Thyroid gland (tissue), 4 donors: ENCODE results near the gene SIX5. TPM values are rescaled to one million over a fixed set of nuclear protein-coding genes. Genes with fewer than 3 reads are reported as not detected.

Source experiments
- DNase-seq, 2 donors: peaks; one replicate each; pipeline ENCODE4 v3.0.0-alpha.2; 2019
- H3K27ac ChIP-seq, 3 donors: fragments of 200-600 bp; sonication (generic); 1 replicate in 2 of 3; 2 replicates in 1 of 3; pipeline ENCODE4 v1.5.1; 2016 to 2019; ENCODE audit warnings: mild to moderate bottlenecking in 1 of 3, moderate library complexity in 1 of 3
- H3K27me3 ChIP-seq: fragments of 200-600 bp; sonication (generic); one replicate; pipeline ENCODE4 v1.5.1; 2019
- H3K36me3 ChIP-seq, 2 donors: fragments of 200-600 bp; sonication (generic); one replicate each; pipeline ENCODE4 v1.5.1; 2016 to 2019
- H3K4me1 ChIP-seq, 2 donors: fragments of 200-600 bp; sonication (generic); one replicate each; pipeline ENCODE4 v1.5.1; 2017 to 2019
- H3K4me3 ChIP-seq, 3 donors: fragments of 200-600 bp; sonication (generic); replicated peaks in 1 of 3; 1 replicate in 2 of 3; 2 replicates in 1 of 3; pipeline ENCODE4 v1.5.1; 2016; ENCODE audit warnings: mild to moderate bottlenecking in 1 of 3
- H3K9me3 ChIP-seq: fragments of 200-600 bp; sonication (generic); one replicate; pipeline ENCODE4 v1.5.1; 2017
- POLR2A ChIP-seq, 2 donors: fragments of 450-650 bp; IDR thresholded peaks; one replicate each; pipeline ENCODE4 v1.6.1; 2017; ENCODE audit warnings: antibody characterized with exemption in 2 of 2, mild to moderate bottlenecking in 2 of 2, moderate library complexity in 1 of 2
- WGBS, 2 donors: methylation state at CpG; one replicate each; pipeline ENCODE4 v1.1.5; 2017; 5-methylcytosine and 5-hydroxymethylcytosine counted together
- intact Hi-C: fragments of 100-400 bp; cut with DNase I; formaldehyde crosslinking; loops from one replicate; pipeline ENCODE4 v1.15.1; 2023
- total RNA-seq, 4 donors: library from RNA; depleted of rRNA; stranded (reverse); fragments of >200 nt; gene quantifications; one replicate each; pipeline ENCODE4 v1.2.3, GENCODE V29; 2016
- TF ChIP-seq, protein P1 (sequence below), 6 experiments: fragments of 200-600 bp in 3 of 6; fragments of 450-650 bp in 3 of 6; sonication (generic) in 3 of 6; IDR thresholded peaks; one replicate each; pipeline ENCODE4 v1.5.1; 2016 to 2019; ENCODE audit warnings: antibody characterized with exemption in 6 of 6, mild to moderate bottlenecking in 2 of 6, inconsistent platforms in 1 of 6, moderate library complexity in 1 of 6

The SIX5 gene
- total RNA-seq, 4 donors from 2014 or later = 18.3 to 33.0 (median 23.3) TPM

DNA sequence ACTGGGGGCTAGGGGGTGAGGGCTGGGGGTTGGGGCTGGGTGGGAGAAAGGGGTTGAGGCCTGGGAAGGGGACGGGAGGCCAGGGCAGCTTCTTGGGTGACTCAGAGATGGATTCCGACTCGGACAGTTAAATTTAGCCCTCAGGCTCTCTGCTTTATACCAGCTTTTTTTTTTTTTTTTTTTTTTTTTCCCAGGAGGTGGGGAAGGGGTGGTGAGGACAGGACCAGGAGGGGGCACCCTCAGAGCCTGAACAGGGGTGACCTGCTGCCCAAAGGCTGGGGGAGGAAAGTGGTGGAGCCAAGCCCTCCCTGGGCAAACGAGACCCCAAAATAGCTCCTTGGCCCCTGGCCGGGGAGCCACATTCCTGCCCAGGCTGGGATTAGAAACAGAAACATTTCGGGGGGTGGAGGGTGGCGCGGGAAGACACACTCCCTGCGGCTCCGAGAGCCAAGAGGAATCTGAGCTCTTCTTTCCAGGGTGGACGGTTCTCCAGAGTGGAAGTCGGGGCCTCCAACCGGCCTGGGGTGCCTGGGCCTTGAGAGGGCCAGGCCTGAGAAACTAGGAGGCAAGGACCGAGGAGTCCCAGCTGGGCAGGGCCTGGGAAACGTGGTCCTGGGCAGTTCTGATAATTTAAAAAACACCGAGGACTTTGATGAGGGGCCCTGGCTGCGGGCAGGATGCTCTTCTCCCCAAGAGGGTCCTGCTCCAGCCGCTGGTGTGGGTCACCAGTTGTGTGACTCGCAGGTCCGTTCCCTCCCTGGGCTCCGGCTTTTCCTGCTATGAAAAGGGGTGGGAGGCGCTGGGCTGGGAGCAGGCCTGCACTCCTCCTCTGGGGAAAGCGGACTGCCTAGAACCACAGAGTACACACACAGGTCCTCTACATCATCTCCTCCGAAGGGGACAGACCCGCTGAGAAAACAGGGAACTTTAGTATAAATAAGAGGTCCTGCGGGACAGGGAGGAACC, 14.1 kb upstream of the SIX5 start:
- no peak overlapping the region for H3K4me3 ChIP-seq
- H3K4me1 ChIP-seq = peaks cover 30 to 35% of the 10 kb centered on the region in 2 donors
- peak overlapping the region; percentile 62 to 79 (median 65) for H3K27ac ChIP-seq
- no peak for DNase-seq
- H3K36me3 ChIP-seq = peaks cover 18% of the 10 kb centered on the region in 2 donors
- intact Hi-C loops = no loop called here
- H3K9me3 ChIP-seq = no peaks in the 10 kb centered on the region
- TF ChIP-seq POLR2A (IDR thresholded peaks at IDR 0.05) = no peak
- TF ChIP-seq, protein P1, sequence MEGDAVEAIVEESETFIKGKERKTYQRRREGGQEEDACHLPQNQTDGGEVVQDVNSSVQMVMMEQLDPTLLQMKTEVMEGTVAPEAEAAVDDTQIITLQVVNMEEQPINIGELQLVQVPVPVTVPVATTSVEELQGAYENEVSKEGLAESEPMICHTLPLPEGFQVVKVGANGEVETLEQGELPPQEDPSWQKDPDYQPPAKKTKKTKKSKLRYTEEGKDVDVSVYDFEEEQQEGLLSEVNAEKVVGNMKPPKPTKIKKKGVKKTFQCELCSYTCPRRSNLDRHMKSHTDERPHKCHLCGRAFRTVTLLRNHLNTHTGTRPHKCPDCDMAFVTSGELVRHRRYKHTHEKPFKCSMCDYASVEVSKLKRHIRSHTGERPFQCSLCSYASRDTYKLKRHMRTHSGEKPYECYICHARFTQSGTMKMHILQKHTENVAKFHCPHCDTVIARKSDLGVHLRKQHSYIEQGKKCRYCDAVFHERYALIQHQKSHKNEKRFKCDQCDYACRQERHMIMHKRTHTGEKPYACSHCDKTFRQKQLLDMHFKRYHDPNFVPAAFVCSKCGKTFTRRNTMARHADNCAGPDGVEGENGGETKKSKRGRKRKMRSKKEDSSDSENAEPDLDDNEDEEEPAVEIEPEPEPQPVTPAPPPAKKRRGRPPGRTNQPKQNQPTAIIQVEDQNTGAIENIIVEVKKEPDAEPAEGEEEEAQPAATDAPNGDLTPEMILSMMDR (IDR thresholded peaks at IDR 0.05) = no peak
- WGBS, 2 donors = 68 to 69% methylated on average over 17 to 26 of the region's 26 CpGs
- no peaks in the 10 kb centered on the region for H3K27me3 ChIP-seq

DNA sequence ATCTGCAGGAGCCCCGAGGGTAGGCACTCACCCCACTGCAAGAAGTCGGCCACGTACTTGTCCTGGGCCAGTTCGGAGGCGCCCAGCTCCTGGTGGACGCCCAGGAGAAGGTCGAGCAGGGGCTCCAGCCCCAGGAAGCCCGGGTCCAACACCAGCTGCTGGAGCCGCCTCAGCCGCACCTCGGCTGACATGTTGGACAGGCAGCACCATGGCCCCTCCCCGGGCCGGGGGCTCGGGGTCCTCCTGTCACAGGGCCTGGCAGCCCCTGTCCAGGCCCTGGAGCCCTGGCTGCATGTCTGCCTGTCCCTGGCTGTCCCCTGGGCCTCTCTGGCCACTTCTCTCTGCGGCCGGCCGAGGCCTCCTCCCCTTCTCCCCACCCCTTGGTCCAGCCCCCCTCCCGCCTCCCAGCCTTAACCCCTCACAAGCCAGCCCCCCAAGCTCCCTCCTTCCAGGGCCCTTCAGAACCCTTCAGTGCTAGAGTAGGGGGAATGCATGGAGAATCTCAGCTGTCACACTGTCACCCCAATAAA, 13.2 kb upstream of the SIX5 start, which contains the start of gene DMPK:
Gene DMPK (minus strand): TSS at position 329 of the 530 bp plus-strand sequence. CDS start 138 bp downstream, at position 191.
- intact Hi-C loops = no loop called here
- WGBS, 2 donors = 0 to 3% methylated on average over 2 to 7 of the region's 18 CpGs
- DNase-seq = peak in 1 of 2 donors; percentile 35

DNA sequence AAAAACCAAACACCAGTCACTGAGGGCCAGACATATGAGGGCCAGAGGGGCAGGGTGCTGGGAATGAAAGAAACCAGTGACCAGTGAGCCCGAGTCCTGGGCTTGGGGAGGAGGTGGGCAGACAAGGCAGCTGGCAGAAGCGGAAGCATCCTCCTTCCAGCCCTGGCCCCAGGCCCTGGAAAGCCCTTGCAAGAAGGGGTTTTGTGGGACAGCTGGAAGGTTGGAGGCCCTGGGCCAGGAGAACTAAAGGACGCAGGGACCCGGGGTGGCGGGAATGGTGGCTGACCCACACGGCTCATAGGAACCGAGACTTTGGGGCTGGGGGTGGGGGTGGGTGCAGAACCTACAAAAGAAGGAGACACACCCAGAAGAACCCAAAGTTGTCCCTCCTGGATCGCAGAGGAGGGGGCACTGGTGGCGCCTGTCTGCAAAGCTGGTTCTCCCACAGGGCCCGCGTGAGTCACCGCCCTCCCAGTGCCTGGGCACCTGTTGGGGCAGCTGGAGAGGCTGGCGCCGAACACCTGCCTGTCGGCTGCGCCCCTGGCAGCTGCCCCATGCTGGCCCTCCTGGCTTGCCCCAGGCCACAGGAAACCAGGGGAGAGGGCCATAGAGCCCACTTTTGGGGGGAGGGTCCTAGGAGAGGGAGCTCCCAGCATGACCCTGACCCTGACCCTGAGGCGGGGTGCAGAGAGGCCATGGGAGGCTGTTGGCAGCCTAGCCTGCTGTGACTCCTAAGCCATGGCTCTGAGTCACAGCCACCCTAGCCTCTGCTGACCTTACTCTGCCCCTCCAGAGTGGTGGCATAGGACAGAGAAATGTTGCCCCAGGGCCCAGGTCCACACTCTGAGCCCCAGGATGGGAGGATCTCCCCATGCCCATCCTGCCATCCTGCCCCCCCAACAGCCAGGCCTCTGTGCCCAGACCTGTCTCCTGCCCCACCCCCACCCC, 12.4 kb upstream of the SIX5 start:
- peak; percentile 37 to 48 for DNase-seq
- no peaks in the 10 kb centered on the region for H3K27me3 ChIP-seq

More for the DNA sequence above, 13.2 kb upstream of the SIX5 start, which contains the start of gene DMPK:
- H3K4me1 ChIP-seq = peaks cover 30 to 35% of the 10 kb centered on the region in 2 donors
- peak within 1 kb of the TSS; percentile 62 to 79 (median 65) for H3K27ac ChIP-seq
- H3K27me3 ChIP-seq = no peaks in the 10 kb centered on the region
- H3K4me3 ChIP-seq = peak within 1 kb of the TSS in 1 of 3 donors; percentile 24
- H3K9me3 ChIP-seq = no peaks in the 10 kb centered on the region
- peaks cover 22% of the 10 kb centered on the region in 2 donors for H3K36me3 ChIP-seq
- no peak for TF ChIP-seq POLR2A (IDR thresholded peaks at IDR 0.05)
- TF ChIP-seq, protein P1 (IDR thresholded peaks at IDR 0.05) = no peak

DNA sequence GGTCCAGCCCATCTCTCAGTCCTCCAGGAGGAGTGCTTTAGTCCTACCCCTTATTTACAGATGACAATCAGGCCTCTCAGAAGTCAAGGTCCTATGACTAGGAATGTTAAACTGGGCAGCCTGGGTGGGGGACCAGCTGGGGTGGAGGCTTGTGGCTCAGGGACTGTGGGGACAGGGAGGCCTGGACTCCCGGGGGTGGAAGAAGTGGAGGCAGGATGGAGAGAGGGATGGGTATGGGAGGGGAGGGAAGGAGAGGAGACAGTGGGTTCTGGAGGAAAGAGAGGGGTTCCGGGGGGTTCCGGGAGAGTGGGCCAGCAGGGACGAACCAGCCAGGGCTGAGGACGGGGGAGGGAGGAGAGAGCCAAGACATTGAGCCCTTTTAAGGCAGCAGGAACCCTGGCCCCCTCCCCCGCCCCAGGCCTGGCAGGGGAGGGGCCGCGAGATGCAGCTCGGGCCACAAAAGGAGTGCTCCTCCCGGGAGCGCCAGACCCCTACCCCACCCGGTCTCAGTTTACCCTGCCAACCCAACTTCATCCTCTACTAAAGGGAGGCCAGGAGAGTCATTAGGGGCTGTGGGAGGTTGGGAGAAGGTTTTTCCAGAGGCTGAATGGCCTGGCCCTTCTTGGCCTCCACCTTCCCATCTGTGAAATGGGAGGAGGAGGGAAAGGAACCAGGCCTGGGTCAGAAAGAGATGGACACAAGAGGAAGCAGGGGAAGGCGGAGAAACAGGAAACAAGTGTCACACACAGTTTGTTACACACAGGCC, 11.6 kb upstream of the SIX5 start:
- H3K4me3 ChIP-seq = no peak overlapping the region
- TF ChIP-seq, protein P1 (IDR thresholded peaks at IDR 0.05) = no peak
- TF ChIP-seq POLR2A (IDR thresholded peaks at IDR 0.05) = no peak
- no peaks in the 10 kb centered on the region for H3K27me3 ChIP-seq
- no peak for DNase-seq
- peaks cover 16 to 17% of the 10 kb centered on the region in 2 donors for H3K36me3 ChIP-seq
- no peaks in the 10 kb centered on the region for H3K9me3 ChIP-seq
- intact Hi-C loops = no loop called here
- 37 to 51% methylated on average over 9 to 12 of the region's 13 CpGs for WGBS, 2 donors
- peaks cover 30 to 35% of the 10 kb centered on the region in 2 donors for H3K4me1 ChIP-seq
- peak overlapping the region in 1 of 3 donors; percentile 8 for H3K27ac ChIP-seq

More for the DNA sequence above, 12.4 kb upstream of the SIX5 start:
- peak overlapping the region in 1 of 3 donors; percentile 24 for H3K4me3 ChIP-seq
- TF ChIP-seq, protein P1 (IDR thresholded peaks at IDR 0.05) = no peak
- TF ChIP-seq POLR2A (IDR thresholded peaks at IDR 0.05) = no peak
- peaks cover 30 to 35% of the 10 kb centered on the region in 2 donors for H3K4me1 ChIP-seq
- H3K27ac ChIP-seq = peak overlapping the region in 2 of 3 donors; percentile 65 to 79
- H3K9me3 ChIP-seq = no peaks in the 10 kb centered on the region
- peaks cover 22 to 23% of the 10 kb centered on the region in 2 donors for H3K36me3 ChIP-seq
- intact Hi-C loops = no loop called here
- 51 to 55% methylated on average over 7 of the region's 17 CpGs for WGBS, 2 donors
